ENCODE measurements around the gene ADARB1.

DNA sequence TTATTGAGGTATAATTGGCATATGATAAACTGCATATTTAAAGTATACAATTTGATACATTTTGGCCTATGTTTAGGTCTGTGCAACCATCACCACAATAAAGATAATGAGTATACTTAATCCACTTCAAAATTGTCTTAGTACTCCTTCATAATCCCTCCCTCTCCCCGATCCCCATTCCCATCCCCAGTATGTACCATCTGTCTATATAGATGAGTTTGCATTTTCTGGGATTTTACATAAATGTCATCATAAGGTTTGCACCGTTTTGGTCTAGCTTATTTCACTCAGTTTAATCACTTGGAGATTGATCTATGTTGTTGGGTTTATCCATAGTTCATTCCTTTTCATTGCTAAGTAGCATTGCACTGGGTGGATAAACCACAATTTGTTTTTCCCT lies 139.0 kb downstream of the ADARB1 start:
- TF ChIP-seq, protein P1, sequence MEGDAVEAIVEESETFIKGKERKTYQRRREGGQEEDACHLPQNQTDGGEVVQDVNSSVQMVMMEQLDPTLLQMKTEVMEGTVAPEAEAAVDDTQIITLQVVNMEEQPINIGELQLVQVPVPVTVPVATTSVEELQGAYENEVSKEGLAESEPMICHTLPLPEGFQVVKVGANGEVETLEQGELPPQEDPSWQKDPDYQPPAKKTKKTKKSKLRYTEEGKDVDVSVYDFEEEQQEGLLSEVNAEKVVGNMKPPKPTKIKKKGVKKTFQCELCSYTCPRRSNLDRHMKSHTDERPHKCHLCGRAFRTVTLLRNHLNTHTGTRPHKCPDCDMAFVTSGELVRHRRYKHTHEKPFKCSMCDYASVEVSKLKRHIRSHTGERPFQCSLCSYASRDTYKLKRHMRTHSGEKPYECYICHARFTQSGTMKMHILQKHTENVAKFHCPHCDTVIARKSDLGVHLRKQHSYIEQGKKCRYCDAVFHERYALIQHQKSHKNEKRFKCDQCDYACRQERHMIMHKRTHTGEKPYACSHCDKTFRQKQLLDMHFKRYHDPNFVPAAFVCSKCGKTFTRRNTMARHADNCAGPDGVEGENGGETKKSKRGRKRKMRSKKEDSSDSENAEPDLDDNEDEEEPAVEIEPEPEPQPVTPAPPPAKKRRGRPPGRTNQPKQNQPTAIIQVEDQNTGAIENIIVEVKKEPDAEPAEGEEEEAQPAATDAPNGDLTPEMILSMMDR (IDR thresholded peaks at IDR 0.05; ENCODE audit: low read length), result no peak
- TF ChIP-seq EZH2 (IDR thresholded peaks at IDR 0.05; ENCODE audit: borderline replicate concordance, low read length), result no peak

Data from OCI-LY1 (cell line).